GM19463 (cell line): ENCODE results near the gene CLEC4C.
"Not testable (repeated sequence)": the region's sequence is repeated elsewhere in the genome, so short reads cannot be mapped to it uniquely, and the experiment has no call there.

Experiments
- ATAC-seq: cut with Tn5 transposase; IDR thresholded peaks from one replicate; pipeline ENCODE4 v1.9.1; 2021; ENCODE audit warnings: mild to moderate bottlenecking, moderate library complexity; ENCODE audit not compliant: unreplicated experiment

The CLEC4C gene, protein sequence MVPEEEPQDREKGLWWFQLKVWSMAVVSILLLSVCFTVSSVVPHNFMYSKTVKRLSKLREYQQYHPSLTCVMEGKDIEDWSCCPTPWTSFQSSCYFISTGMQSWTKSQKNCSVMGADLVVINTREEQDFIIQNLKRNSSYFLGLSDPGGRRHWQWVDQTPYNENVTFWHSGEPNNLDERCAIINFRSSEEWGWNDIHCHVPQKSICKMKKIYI

GRCh38 chr12:7747246-7747645 is at the start of gene CLEC4C:
Gene CLEC4C, minus strand, starts transcription at chr12:7747375. Its CDS starts 27 bp downstream, at chr12:7747348.
- no peak for ATAC-seq

DNA sequence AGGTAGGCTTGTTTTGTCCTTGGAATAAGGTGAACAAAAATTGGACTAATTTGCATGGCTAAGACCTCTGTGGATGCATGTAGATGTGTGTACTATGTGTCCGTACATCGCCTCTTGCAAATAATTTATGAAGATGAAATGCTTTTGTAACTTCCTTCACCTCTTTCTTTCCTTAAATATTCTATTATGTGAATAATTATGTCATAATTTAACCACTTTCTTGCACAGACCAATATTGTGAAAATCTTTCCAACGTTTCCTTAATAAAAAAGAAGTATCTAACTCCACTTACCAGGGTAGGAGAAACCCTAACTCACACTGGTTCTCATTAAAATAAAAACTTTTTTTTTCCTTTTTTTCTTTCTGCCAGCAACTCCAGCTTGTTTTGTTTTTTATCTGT is 46.0 kb upstream of the CLEC4C start:
- no peak for ATAC-seq

DNA sequence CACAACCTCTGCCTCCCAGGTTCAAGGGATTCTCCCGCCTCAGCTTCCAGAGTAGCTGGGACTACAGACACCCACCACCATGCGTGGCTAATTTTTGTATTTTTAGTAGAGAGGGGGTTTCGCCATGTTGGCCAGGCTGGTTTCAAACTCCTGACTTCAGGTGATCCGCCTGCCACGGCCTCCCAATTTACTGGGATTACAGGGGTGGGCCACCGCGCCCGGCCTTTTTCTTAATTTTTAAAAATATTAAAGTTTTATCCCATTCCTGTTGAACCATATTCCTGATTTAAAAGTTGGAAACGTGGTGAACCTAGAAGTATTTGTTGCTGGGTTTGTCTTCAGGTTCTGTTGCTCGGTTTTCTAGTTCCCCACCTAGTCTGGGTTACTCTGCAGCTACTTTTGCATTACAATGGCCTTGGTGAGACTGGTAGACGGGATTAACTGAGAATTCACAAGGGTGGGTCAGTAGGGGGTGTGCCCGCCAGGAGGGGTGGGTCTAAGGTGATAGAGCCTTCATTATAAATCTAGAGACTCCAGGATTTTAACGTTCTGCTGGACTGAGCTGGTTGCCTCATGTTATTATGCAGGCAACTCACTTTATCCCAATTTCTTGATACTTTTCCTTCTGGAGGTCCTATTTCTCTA is 41.8 kb upstream of the CLEC4C start, which contains the start of gene NANOG:
TSS of gene NANOG (plus strand) at position 519 of the 645 bp plus-strand sequence. CDS start 213 bp downstream, outside the sequence.
- ATAC-seq: not testable (repeated sequence)

GRCh38 chr12:7788294-7788660 is 41.1 kb upstream of the CLEC4C start:
- no peak for ATAC-seq

- no peak for ATAC-seq
Observed at GRCh38 chr12:7787574-7788293, 40.6 kb upstream of the CLEC4C start.

- ATAC-seq: no peak
Observed at GRCh38 chr12:7784701-7785100, 37.5 kb upstream of the CLEC4C start.

DNA sequence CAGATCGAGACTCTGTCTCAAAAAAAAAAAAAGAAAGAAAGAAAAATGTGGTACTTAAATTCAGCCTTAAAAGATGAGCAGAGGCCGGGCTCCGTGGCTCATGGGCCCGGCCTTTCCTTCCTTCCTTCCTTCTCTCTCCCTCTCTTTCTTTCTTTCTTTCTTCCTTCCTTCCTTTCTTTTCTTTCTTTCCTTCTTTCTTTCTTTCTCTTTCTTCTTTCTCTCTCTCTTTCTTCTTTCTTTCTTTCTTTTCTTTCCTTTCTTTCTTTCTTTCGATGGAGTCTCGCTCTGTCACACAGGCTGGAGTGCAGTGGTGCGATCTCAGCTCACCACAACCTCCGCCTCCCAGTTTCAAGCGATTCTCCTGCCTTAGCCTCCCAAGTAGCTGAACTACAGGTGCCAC is 36.3 kb upstream of the CLEC4C start:
- ATAC-seq: not testable (repeated sequence)

DNA sequence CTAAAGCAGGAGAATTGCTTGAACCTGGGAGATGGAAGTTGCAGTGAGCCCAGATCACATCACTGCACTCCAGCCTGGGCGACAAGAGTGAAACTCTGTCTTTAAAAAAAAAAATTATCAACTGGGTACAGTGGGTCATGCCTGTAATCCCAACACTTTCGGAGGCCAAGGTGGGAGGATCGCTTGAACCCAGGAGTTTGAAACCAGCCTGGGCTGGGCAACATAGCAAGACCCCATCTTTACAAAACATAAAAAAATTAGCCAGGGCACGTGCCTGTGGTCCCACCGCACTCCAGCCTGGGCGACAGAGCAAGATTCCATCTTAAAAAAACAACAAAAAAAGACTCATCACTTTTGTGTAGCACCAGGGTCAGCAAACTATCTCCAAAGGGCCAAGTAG is 34.9 kb upstream of the CLEC4C start:
- no peak for ATAC-seq

- ATAC-seq: no peak
Observed at GRCh38 chr12:7781274-7781673, 34.1 kb upstream of the CLEC4C start.

- no peak for ATAC-seq
Observed at GRCh38 chr12:7769999-7770398, 22.8 kb upstream of the CLEC4C start.

GRCh38 chr12:7758766-7759140 is 11.6 kb upstream of the CLEC4C start:
- no peak for ATAC-seq

DNA sequence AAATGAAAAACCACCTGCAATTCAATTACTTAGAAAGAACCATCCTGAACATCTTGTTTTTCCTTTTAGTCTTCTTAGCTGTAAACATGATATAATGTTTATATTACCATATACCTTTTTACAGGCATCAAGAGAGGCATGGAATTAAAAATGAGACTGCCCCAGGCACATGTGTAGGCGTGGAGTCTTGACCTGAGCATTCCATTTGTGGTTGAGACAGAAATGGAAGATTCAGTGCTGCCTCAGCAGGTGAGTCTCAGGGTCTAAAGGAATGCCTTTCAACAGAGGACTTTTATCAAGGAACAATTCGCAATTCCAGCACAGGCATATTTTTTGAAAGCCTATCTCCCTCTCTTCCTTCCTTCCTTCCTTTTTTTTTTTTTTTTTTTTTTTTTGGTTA is 9.8 kb upstream of the CLEC4C start:
- ATAC-seq: no peak

DNA sequence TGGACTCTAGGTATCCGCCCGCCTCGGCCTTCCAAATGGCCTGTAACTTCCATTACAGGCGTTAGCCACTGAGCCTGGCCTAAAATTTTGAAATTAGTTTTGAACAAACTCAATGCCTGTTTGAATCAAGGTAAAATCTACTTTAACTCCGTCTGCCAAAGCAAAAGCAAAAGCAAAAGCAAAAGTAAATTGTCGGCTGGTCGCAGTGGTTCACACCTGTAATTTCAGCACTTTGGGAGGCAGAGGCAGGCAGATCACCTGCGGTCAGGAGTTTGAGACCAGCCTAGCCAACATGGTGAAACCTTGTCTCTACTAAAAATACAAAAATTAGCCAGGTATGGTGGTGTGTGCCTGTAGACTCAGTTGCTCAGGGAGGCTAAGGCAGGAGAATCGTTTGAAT is 8.5 kb upstream of the CLEC4C start:
- ATAC-seq: not testable (repeated sequence)

DNA sequence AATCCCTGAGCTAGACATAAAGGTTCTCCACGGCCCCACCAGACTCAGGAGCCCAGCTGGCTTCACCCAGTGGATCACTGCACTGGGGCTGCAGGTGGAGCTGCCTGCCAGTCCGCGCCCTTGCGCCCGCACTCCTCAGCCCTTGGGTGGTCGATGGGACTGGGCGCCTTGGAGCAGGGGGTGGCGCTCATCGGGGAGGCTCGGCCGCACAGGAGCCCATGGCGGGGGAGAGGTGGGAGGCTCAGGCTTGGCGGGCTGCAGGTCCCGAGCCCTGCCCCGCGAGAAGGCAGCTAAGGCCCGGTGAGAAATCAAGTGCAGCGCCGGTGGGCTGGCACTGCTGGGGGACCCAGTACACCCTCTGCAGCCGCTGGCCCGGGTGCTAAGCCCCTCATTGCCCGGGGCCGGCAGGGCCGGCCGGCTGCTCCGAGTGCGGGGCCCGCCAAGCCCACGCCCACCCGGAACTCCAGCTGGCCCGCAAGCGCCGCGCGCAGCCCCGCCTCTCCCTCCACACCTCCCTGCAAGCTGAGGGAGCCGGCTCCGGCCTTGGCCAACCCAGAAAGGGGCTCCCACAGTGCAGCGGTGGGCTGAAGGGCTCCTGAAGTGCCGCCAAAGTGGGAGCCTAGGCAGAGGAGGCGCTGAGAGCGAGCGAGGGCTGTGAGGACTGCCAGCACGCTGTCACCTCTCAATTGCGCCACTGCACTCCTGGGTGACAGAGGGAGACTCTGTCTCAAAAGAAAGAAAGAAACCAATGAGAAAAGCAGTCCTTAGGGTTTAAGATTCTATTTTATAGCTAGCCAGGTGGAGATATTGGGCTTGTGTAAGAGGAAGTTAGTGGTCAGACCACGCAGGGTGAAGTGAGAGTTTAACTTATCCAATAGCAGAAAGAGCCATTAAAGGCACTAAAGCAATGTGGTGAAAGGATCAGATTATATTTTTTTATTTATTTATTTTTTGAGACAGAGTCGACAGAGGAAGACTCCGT is 5.1 kb upstream of the CLEC4C start:
- ATAC-seq: not testable (repeated sequence)

- no peak for ATAC-seq
Observed at GRCh38 chr12:7751394-7751793, 4.2 kb upstream of the CLEC4C start.

DNA sequence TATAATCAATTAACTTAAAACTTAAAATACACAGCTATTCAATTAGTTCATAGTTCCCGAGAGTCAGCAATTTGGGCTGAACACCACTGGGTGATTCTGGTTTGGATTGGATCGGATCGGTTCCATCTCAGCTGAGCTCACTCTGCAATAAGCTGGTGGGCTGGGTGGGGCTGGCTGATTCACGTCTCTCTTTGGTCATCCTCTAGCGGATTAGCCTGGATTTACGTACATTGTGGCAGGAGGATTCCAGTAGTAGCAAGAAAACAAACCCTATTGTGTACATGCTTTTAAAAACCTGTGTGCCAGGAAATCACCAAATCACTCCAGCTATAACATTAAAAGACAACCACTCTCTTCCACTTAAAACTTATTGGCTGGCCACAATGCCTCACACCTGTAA is 3.2 kb upstream of the CLEC4C start:
- no peak for ATAC-seq

DNA sequence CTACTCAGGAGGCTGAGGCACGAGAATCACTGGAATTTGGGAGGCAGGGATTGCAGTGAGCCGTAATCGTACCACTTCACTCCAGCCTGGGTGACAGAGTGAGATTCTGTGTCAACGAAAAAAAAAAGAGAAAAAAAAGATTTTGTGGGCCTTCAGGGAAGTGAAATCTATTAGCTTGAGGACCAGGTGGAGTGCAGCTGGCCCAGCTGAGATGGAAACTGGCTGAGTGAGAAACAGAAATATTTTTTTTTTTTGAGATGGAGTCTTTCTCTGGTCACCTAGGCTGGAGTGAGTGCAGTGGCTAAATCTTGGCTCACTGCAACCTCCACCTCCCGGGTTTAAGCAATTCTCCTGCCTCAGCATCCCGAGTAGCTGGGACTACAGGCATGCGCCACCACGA is 2.3 kb upstream of the CLEC4C start:
- no peak for ATAC-seq

DNA sequence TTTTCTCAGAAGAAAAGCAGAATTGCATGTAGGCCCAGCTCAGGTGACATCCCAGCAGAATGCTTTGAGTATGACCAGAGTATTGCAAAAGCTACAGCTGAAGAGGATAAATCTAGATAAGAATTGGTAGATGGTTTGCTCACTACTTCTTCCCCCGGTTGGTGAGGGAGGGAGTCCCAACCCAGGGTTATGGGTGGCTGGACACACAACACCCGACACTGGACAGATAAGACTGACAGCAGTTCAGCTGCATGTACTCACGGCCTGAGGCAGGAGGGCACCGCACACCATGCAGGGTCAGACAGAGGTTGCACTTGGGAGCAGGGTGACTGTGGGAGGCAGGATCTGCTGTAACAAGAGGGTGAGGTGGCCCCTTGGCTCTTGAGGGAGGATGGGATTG is 1.7 kb upstream of the CLEC4C start:
- ATAC-seq: no peak

- ATAC-seq: no peak
Observed at GRCh38 chr12:7732993-7733392, 14.2 kb downstream of the CLEC4C start.

- ATAC-seq: no peak
Observed at GRCh38 chr12:7731486-7731885, 15.7 kb downstream of the CLEC4C start.

DNA sequence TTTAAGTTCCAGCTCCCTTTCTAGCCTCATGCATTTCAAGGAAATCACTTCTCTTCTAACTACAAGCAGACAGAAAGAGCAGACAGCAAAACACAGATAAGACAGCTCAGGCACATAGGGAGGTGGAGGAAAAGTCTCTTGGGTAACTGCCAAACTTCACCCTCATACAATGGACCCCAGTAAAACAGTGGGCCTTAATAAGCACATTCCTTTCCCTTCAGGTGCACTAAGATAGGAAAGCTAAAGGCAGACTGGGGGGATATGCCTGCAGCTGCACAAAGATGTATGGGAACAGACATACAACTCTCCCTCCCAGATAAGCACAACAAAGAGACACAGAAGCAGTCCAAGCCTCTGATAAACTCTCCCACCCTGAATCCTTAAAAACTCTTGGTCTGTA is 16.2 kb downstream of the CLEC4C start:
- not testable (repeated sequence) for ATAC-seq
